NCI-H2081 treated with DMSO at 0.1 percent for 48 hours (cell line): Measurements from ENCODE around the gene MAGIX.

ENCODE experiments used
- DNase-seq: peaks from one replicate; lab custom pipeline; 2025; lab: John Stamatoyannopoulos, UW

The MAGIX gene

GRCh38 chrX:49184294-49185281 is 22.0 kb downstream of the MAGIX start:
- DNase-seq = peak; percentile 33

- DNase-seq = no peak
Measured at GRCh38 chrX:49186125-49187027, 23.8 kb downstream of the MAGIX start, which contains the start of gene PRICKLE3. PRICKLE3 (minus strand) TSS chrX:49186373; CDS start chrX:49186297, 76 bp downstream.

- no peak for DNase-seq
Measured at GRCh38 chrX:49187028-49187394, 24.5 kb downstream of the MAGIX start.

GRCh38 chrX:49187526-49187925 is 25.0 kb downstream of the MAGIX start:
- no peak for DNase-seq

GRCh38 chrX:49188468-49189076 is 26.0 kb downstream of the MAGIX start:
- DNase-seq = no peak

GRCh38 chrX:49189606-49190005 is 27.0 kb downstream of the MAGIX start:
- no peak for DNase-seq

GRCh38 chrX:49190821-49191573 is 28.4 kb downstream of the MAGIX start:
- DNase-seq = peak; percentile 98

- DNase-seq = no peak
Measured at GRCh38 chrX:49191574-49192011, 29.0 kb downstream of the MAGIX start.

GRCh38 chrX:49192722-49193328 is 30.3 kb downstream of the MAGIX start:
- DNase-seq = no peak

- no peak for DNase-seq
Measured at GRCh38 chrX:49193542-49193964, 31.0 kb downstream of the MAGIX start.

- DNase-seq = no peak
Measured at GRCh38 chrX:49197543-49198087, 35.1 kb downstream of the MAGIX start.

- no peak for DNase-seq
Measured at GRCh38 chrX:49198540-49199314, 36.2 kb downstream of the MAGIX start.

GRCh38 chrX:49199315-49199595 is 36.7 kb downstream of the MAGIX start:
- DNase-seq = no peak

GRCh38 chrX:49199906-49200771 is 37.6 kb downstream of the MAGIX start, which contains the start of gene SYP:
SYP (minus strand) TSS chrX:49200193; CDS start chrX:49200186, 7 bp downstream.
- DNase-seq = peak; percentile 41

GRCh38 chrX:49202022-49202421 is 39.5 kb downstream of the MAGIX start:
- DNase-seq = peak; percentile 2

GRCh38 chrX:49203536-49203935 is 41.0 kb downstream of the MAGIX start:
- DNase-seq = no peak

GRCh38 chrX:49204017-49204416 is 41.5 kb downstream of the MAGIX start:
- DNase-seq = no peak

- no peak for DNase-seq
Measured at GRCh38 chrX:49204709-49205108, 42.2 kb downstream of the MAGIX start.

- no peak for DNase-seq
Measured at GRCh38 chrX:49205443-49205842, 42.9 kb downstream of the MAGIX start.
